Measurements from ENCODE around the gene SSR1.

Gene SSR1

DNA sequence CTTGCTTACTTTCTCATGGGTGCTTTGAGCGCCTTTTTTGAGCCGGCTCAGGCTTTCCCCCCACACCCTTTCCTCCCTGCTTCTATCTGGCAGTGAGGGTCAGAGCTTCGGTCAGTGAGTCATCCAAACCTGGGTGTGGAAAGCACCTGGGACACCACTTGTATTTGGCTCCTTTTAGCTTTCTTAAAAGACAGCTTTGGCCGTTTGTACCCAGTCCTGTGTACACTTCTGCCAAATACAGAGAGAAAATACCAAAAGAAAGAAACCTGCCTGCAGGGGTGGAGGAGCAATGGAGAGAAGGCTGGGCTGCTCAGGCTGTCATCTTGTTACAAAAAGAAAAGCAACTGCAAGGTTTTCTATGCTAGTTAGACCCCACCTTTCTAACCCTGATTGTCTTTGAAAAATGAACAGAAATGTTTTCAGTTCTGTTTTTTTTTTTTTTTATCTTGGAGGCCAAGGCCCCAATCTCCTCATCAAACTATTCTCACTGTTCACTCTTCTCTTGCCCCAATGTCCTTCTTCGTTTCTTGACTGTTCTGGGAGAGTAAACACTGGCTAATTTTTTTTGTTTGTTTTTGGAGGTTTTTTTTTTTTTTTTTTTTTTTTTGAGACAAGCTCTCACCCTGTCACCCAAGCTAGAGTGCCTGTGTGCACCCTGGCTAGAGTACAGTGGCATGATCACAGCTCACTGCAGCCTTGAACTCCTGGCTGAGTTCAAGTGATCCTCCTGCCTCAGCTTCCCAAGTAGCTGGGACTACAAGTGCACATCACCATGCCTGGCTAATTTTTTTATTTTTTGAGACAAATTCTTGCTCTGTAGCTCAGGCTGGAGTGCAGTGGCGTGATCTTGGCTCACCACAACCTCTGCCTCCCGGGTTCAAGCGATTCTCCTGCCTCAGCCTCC is 76.4 kb downstream of the SSR1 start:
- no peak for DNase-seq

DNA sequence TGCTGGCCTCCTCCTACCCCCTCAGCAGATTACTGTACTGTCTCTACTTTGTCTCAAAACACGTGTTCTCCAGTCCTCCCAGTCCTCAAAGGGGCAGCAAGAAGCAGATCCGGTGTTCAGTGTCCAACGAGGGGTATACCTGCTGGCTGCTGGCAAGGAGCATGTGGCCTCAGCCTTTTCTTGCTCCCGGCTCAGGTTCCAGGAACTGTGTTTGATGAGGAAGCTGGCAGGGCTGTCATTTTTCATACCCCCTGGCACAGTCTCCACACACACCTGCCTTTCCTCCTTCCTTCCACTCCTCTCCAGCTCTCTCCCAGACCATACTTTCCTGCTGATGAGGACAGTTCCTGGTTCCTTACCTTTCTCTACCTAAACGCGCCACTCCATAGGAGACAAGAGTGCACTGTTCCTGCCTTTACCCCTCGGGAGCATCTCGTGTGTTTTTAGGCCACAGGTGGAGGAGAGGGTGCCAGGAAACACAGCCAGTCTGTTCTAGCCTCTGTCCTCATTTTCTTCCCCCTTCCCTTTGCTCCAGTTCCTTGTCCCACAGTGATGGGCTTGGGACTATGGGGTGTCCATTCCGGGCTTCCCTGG is 77.2 kb downstream of the SSR1 start:
- DNase-seq: no peak

DNA sequence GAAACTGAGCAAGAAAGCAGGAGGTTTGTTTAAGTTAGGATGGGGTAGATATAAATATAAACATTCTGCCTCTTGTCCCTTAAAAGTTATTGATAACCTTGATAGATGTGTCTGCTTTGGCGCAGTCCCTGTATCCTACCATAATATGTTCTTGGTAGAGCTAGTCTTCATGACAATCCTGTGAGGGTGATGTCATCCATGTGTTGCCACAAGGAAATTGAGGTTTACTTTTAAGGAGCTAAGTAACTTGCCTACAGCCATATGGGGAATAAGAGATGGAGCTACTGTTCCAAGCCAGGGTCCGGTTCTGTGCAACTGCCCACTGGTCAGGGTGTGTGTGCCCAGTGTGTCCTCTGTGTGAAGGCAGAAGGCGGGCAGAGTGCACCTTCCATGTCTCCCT is 78.5 kb downstream of the SSR1 start:
- DNase-seq: no peak

DNA sequence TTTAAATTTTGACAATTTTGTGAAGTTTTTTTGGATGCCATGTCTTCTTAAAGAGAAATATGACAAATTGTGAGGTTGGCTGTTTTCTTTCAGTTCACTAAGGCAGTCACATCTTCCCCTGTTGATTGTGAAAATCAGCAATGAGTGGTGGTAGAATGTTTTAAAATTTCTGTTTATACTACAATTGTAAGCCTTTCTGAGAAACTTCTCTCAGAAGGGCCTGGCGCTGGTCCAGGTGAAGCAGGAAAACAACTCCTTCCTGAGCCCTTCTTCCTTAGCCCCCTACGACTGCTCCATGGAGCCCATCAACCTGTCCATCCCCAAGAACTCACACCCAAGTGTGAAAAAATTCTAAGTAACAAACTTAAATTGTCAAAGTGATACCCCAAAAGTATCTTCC is 80.6 kb downstream of the SSR1 start:
- DNase-seq: no peak

GRCh38 chr6:7230956-7231713 is 81.9 kb downstream of the SSR1 start:
- no peak for DNase-seq

- DNase-seq: no peak
Measured at GRCh38 chr6:7230327-7230691, 82.7 kb downstream of the SSR1 start.

GRCh38 chr6:7229376-7230326 is 83.3 kb downstream of the SSR1 start:
- DNase-seq: no peak

DNA sequence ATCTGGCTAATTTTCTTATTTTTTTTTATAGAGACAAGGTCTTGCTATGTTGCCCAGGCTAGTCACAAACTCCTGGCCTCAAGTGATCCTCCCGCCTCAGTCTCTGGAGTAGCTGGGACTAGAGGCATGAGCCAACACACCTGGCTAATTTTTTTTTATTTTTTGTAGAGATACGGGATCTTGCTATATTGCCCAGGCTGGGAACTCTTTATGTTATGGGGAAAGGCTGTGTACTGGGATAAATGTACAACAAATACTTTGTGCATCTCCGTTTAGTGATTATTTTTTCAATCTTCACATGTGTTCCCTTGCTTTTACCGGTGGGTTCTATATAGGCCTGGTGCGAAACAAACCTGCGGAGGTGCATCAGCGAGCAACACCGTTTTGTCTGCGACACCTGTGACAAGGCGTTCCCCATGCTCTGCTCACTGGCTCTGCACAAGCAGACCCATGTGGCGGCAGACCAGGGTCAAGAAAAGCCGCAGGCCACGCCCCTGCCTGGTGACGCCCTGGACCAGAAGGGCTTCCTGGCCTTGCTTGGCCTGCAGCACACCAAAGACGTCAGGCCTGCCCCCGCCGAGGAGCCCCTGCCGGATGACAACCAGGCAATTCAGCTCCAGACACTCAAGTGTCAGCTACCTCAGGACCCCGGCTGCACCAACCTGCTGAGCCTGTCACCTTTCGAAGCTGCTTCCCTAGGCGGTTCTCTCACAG is 84.2 kb downstream of the SSR1 start:
- DNase-seq: no peak

- DNase-seq: no peak
Measured at GRCh38 chr6:7224731-7225130, 88.3 kb downstream of the SSR1 start.

GRCh38 chr6:7222197-7222596 is 90.8 kb downstream of the SSR1 start:
- no peak for DNase-seq

- no peak for DNase-seq
Measured at GRCh38 chr6:7219310-7219709, 93.7 kb downstream of the SSR1 start.

- no peak for DNase-seq
Measured at GRCh38 chr6:7218406-7218988, 94.5 kb downstream of the SSR1 start.

Data from NCI-H748 treated with DMSO at 0.1 percent for 48 hours (cell line).